Fibroblast of mammary gland (primary cell): Measurements from ENCODE around the gene SND1.

ENCODE experiments used
- DNase-seq: peaks from one replicate; pipeline ENCODE4 v3.0.0-alpha.2; 2010; ENCODE audit warnings: low read depth
- H3K4me3 ChIP-seq: 2 replicates; pipeline ENCODE4 v1.5.1; 2011; ENCODE audit warnings: low read depth, mild to moderate bottlenecking, low read length, moderate library complexity; ENCODE audit not compliant: control insufficient read depth
- CTCF ChIP-seq: conservative IDR thresholded peaks from 2 replicates; pipeline ENCODE4 v1.5.1; 2011; ENCODE audit warnings: low read depth, low read length, inconsistent platforms; ENCODE audit not compliant: control insufficient read depth, insufficient read depth

SND1 gene

GRCh38 chr7:127890726-127891125, 238.7 kb downstream of the SND1 start:
- no peak for DNase-seq
- TF ChIP-seq CTCF: no peak
- H3K4me3 ChIP-seq: no peak overlapping the region

GRCh38 chr7:127891144-127891543, 239.2 kb downstream of the SND1 start:
- no peak for TF ChIP-seq CTCF
- no peak overlapping the region for H3K4me3 ChIP-seq
- no peak for DNase-seq

GRCh38 chr7:127891854-127892438, 240.0 kb downstream of the SND1 start:
- no peak for DNase-seq
- no peak for TF ChIP-seq CTCF
- no peak overlapping the region for H3K4me3 ChIP-seq

- TF ChIP-seq CTCF: no peak
- no peak overlapping the region for H3K4me3 ChIP-seq
- DNase-seq: peak; percentile 32
Measured at GRCh38 chr7:127892488-127893314, 240.7 kb downstream of the SND1 start.

- DNase-seq: no peak
- no peak overlapping the region for H3K4me3 ChIP-seq
- TF ChIP-seq CTCF: no peak
Measured at GRCh38 chr7:127893547-127893946, 241.6 kb downstream of the SND1 start.

- no peak for DNase-seq
- H3K4me3 ChIP-seq: no peak overlapping the region
- TF ChIP-seq CTCF: no peak
Measured at GRCh38 chr7:127894588-127894987, 242.6 kb downstream of the SND1 start.
